Testis (tissue), 3 donors: Measurements from ENCODE around the gene PLCB1. TPM values are rescaled to one million over a fixed set of nuclear protein-coding genes. Genes with fewer than 3 reads are reported as not detected.

Experiments
- DNase-seq: peaks from one replicate; pipeline ENCODE4 v3.0.0-alpha.2; 2019
- H3K27ac ChIP-seq, 2 donors: fragments of 200-600 bp; sonication (generic); one replicate each; pipeline ENCODE4 v1.5.1; 2019
- H3K27me3 ChIP-seq: fragments of 200-600 bp; sonication (generic); one replicate; pipeline ENCODE4 v1.5.1; 2019
- H3K36me3 ChIP-seq: fragments of 200-600 bp; sonication (generic); one replicate; pipeline ENCODE4 v1.5.1; 2017; ENCODE audit warnings: low read depth; ENCODE audit errors: missing control alignments
- H3K4me1 ChIP-seq: fragments of 200-600 bp; sonication (generic); one replicate; pipeline ENCODE4 v1.5.1; 2019
- H3K4me3 ChIP-seq, 2 donors: fragments of 200-600 bp; sonication (generic); one replicate each; pipeline ENCODE4 v1.5.1; 2017 to 2019
- H3K9me3 ChIP-seq: fragments of 200-600 bp; sonication (generic); one replicate; pipeline ENCODE4 v1.5.1; 2017
- CTCF ChIP-seq, 3 experiments: fragments of 450-650 bp in 2 of 3; fragments of 200-600 bp in 1 of 3; sonication (generic) in 1 of 3; IDR thresholded peaks; one replicate each; pipeline ENCODE4 v1.5.1; 2016 to 2019; ENCODE audit warnings: antibody characterized with exemption in 3 of 3, mild to moderate bottlenecking in 2 of 3, moderate library complexity in 1 of 3
- POLR2A ChIP-seq: fragments of 450-650 bp; IDR thresholded peaks from one replicate; pipeline ENCODE4 v1.6.1; 2017; ENCODE audit warnings: antibody characterized with exemption, mild to moderate bottlenecking, moderate library complexity
- WGBS, 2 donors: methylation state at CpG; one replicate each; pipeline ENCODE4 v1.1.5; 2018; 5-methylcytosine and 5-hydroxymethylcytosine counted together
- intact Hi-C: fragments of 100-400 bp; cut with DNase I; formaldehyde crosslinking; loops from one replicate; pipeline ENCODE4 v1.15.1; 2023; ENCODE audit warnings: low total_unique reads
- polyA plus RNA-seq: library from polyadenylated mRNA; stranded (reverse); fragments of 350-450 nt; fragmentation: Illumina TruSeq; extraction: RNeasy Lipid Tissue Mini Kit (QIAGEN cat#74804); gene quantifications from one replicate; pipeline ENCODE4 v1.2.3, GENCODE V29; 2014; ENCODE audit warnings: low read depth, low replicate concordance; ENCODE audit not compliant: insufficient read depth
- total RNA-seq, 2 donors: library from RNA; depleted of rRNA; stranded (reverse); fragments of >200 nt; gene quantifications; one replicate each; pipeline ENCODE4 v1.2.3, GENCODE V29; 2016

The PLCB1 gene
- total and polyA plus RNA-seq, 3 donors from 2014 or later = 3.1 to 9.8 (median 8.2) TPM

DNA sequence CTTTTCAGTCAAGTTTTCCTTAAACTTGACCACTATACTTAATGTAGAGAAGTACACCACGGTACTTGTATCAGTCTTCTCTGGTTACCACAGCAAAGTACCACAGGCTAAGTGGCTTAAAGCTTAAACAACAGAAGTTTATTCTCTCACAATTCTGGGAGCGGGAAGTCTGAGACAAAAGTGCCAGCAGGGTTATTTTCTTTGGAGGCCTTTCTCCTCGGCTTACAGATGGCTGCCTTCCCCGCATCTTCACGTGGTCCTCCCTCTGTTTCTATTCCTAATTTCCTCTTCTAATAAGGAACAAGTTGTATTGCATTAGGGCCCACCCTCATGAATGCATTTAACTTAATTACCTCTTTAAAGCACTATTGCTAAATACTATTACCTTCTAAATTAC lies 258.0 kb downstream of the PLCB1 start:
- H3K36me3 ChIP-seq = no peaks in the 10 kb centered on the region
- peak; percentile 36 for DNase-seq
- WGBS, 2 donors = 43 to 46% methylated on average over 5 of the region's 5 CpGs
- intact Hi-C loops = no loop called here
- no peaks in the 10 kb centered on the region for H3K27me3 ChIP-seq
- no peaks in the 10 kb centered on the region for H3K4me1 ChIP-seq
- TF ChIP-seq CTCF (IDR thresholded peaks at IDR 0.05) = no peak
- TF ChIP-seq POLR2A = no peak
- H3K9me3 ChIP-seq = no peaks in the 10 kb centered on the region
- H3K4me3 ChIP-seq = no peak overlapping the region
- H3K27ac ChIP-seq = no peak overlapping the region

DNA sequence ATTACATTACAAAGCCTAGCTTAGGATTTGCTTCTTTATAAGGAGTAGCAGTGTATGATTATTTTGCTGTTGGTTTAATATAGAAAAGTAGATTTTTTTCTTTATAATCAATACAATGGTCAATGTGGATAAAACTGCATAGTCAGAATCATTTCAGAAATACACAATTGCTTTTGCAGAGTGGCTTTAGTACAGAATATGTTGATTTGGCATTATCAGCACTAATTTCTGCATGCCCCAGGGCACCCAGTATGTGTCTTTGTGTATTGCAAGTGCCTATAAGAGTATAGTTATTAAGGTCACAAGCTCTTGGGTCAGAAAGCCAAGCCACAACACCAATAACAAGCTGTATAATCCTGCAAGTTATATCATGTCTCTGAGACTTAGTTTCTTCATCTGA lies 258.4 kb downstream of the PLCB1 start:
- Histone ChIP-seq H3K4me1 (no peaks in the 10 kb centered on the region), H3K27me3 (no peaks in the 10 kb centered on the region), H3K9me3 (no peaks in the 10 kb centered on the region), H3K27ac (no peak overlapping the region), H3K4me3 (no peak overlapping the region), H3K36me3 (no peaks in the 10 kb centered on the region)
- DNase-seq = no peak
- TF ChIP-seq CTCF (IDR thresholded peaks at IDR 0.05) (no peak), POLR2A (no peak)
- intact Hi-C loops = no loop called here

GRCh38 chr20:8393381-8393780 lies 261.3 kb downstream of the PLCB1 start:
- intact Hi-C loops = no loop called here
- Histone ChIP-seq H3K36me3 (no peaks in the 10 kb centered on the region), H3K4me1 (no peaks in the 10 kb centered on the region), H3K27me3 (no peaks in the 10 kb centered on the region), H3K9me3 (no peaks in the 10 kb centered on the region), H3K4me3 (no peak overlapping the region), H3K27ac (no peak overlapping the region)
- WGBS, 2 donors = 68 to 75% methylated on average over 3 of the region's 3 CpGs
- no peak for DNase-seq
- TF ChIP-seq CTCF (IDR thresholded peaks at IDR 0.05) = no peak
- TF ChIP-seq POLR2A = no peak

DNA sequence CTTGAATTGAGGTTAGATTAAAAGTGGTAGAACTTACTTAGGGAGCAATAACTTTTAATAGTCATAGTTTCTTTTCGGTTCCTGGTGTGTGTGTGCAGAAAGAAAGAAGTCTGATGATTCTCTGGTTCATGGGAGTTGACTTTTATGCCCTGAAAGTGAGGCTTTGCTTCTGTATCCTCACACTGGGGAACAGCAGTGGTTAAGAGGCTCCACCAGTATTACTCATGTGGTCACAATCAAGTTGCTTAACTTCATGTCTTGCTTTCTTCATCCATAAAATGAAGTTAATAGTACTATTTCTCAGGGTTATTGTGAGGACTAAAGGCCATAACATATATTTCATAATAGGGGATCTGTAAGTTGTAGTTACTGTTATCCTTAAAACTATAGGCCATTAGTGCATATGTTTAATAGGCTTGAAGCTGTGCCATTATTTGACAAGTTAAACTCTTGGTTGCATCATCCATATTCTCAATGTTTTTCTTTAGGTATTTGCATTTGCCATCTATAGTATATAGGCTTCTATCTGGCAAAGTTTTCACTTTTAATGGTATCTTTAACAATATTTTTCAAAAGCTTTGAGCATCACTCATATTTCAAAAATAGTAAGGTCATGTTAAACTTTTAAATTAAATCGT lies 262.4 kb downstream of the PLCB1 start:
- Histone ChIP-seq H3K4me1 (no peaks in the 10 kb centered on the region), H3K27me3 (no peaks in the 10 kb centered on the region), H3K36me3 (no peaks in the 10 kb centered on the region), H3K9me3 (no peaks in the 10 kb centered on the region), H3K27ac (no peak overlapping the region), H3K4me3 (no peak overlapping the region)
- WGBS, 2 donors = 86 to 97% methylated on average over 2 of the region's 2 CpGs
- no peak for DNase-seq
- intact Hi-C loops = no loop called here
- TF ChIP-seq CTCF (IDR thresholded peaks at IDR 0.05) (no peak), POLR2A (no peak)

DNA sequence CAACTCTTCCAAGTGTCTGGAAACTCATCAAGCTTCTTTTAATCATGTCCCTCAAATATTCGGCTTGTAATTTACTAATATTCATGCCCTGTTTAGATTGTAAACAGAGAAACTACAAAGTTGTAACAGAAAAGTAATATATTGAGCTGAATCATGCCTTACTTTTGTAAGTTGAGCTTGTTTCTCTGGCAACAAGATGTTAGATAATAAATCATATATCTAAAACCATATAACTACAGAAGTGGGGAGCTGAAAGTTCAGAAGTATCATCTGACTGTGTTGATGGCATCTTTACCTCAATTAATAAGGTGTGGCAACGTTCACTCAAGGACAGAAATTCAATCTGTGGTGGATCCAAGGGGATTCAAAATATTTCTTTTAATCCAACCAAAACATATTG lies 263.9 kb downstream of the PLCB1 start:
- no peaks in the 10 kb centered on the region for H3K9me3 ChIP-seq
- 53 to 63% methylated on average over 2 of the region's 2 CpGs for WGBS, 2 donors
- intact Hi-C loops = no loop called here
- no peak for TF ChIP-seq POLR2A
- no peak for TF ChIP-seq CTCF (IDR thresholded peaks at IDR 0.05)
- no peaks in the 10 kb centered on the region for H3K27me3 ChIP-seq
- no peak overlapping the region for H3K4me3 ChIP-seq
- no peak overlapping the region for H3K27ac ChIP-seq
- no peak for DNase-seq
- no peaks in the 10 kb centered on the region for H3K4me1 ChIP-seq
- H3K36me3 ChIP-seq = no peaks in the 10 kb centered on the region
